IMR-90 (cell line): ENCODE data around the gene PHF14. TPM values are rescaled to one million over a fixed set of nuclear protein-coding genes. Genes with fewer than 3 reads are reported as not detected.

Experiments used
- ATAC-seq: fragments of 200-7000 bp; cut with Tn5 transposase; 2 replicates; pipeline ENCODE4 v1.9.1; 2020; ENCODE audit warnings: low read depth, mild to moderate bottlenecking, moderate library complexity
- BruUV-seq: library from RNA; stranded (reverse); fragments of 400-500 nt; replicated peaks from 2 replicates; lab custom pipeline; 2021; lab: Mats Ljungman, UMichigan
- CTCF ChIA-PET: fragments of 300-600 bp; formaldehyde crosslinking; extraction: SDS; loops from one replicate; lab custom pipeline; 2021; ENCODE audit warnings: antibody characterized with exemption; lab: Yijun Ruan, JAX
- POLR2A ChIA-PET: fragments of 300-600 bp; sonication (Branson Sonifier 250); formaldehyde crosslinking; loops from one replicate; lab custom pipeline; 2022; ENCODE audit warnings: antibody characterized with exemption; ENCODE audit not compliant: unreplicated experiment; lab: Charles Lee
- DNase-seq: peaks from one replicate; pipeline ENCODE4 v3.0.0; 2013
- H2AFZ ChIP-seq: replicated peaks from 2 replicates; pipeline ENCODE3; 2013; ENCODE audit warnings: low read length, mild to moderate bottlenecking; ENCODE audit not compliant: poor library complexity
- H2AK5ac ChIP-seq: 2 replicates; pipeline ENCODE4 v1.6.1; 2013; ENCODE audit warnings: low read depth, low read length, inconsistent platforms
- H2AK9ac ChIP-seq: replicated peaks from 2 replicates; pipeline ENCODE3; 2013; ENCODE audit warnings: mild to moderate bottlenecking, low read depth, low read length, moderate library complexity; ENCODE audit not compliant: poor library complexity
- H2BK120ac ChIP-seq: 2 replicates; pipeline ENCODE4 v1.6.1; 2013; ENCODE audit warnings: low read depth, low read length, inconsistent platforms
- H2BK15ac ChIP-seq: 3 replicates; pipeline ENCODE4 v1.6.1; 2013; ENCODE audit warnings: low read depth, low read length, inconsistent platforms
- H2BK20ac ChIP-seq: 2 replicates; pipeline ENCODE4 v1.6.1; 2013; ENCODE audit warnings: low read depth, mild to moderate bottlenecking, inconsistent platforms, low read length, moderate library complexity
- H2BK5ac ChIP-seq: 2 replicates; pipeline ENCODE4 v1.6.1; 2013; ENCODE audit warnings: mild to moderate bottlenecking, low read depth, low read length, inconsistent platforms; ENCODE audit not compliant: poor library complexity, severe bottlenecking
- H3K14ac ChIP-seq: replicated peaks from 2 replicates; pipeline ENCODE4 v1.6.1; 2013; ENCODE audit warnings: low read depth, low read length, inconsistent platforms
- H3K18ac ChIP-seq: 2 replicates; pipeline ENCODE4 v1.6.1; 2013; ENCODE audit warnings: low read depth, low read length, control low read depth
- H3K23ac ChIP-seq: 2 replicates; pipeline ENCODE4 v1.6.1; 2013; ENCODE audit warnings: low read depth, low read length, inconsistent platforms
- H3K27ac ChIP-seq: 2 replicates; pipeline ENCODE4 v1.5.1; 2013; ENCODE audit warnings: mild to moderate bottlenecking, control low read depth, low read length; ENCODE audit not compliant: insufficient read depth
- H3K27me3 ChIP-seq: 2 replicates; pipeline ENCODE4 v1.6.1; 2013; ENCODE audit warnings: low read length; ENCODE audit not compliant: control insufficient read depth, insufficient read depth
- H3K36me3 ChIP-seq: 2 replicates; pipeline ENCODE4 v1.6.1; 2013; ENCODE audit warnings: low read length, mixed read lengths; ENCODE audit not compliant: control insufficient read depth, insufficient read depth
- H3K4ac ChIP-seq: 2 replicates; pipeline ENCODE4 v1.6.1; 2013; ENCODE audit warnings: low read depth, low read length, inconsistent platforms
- H3K4me1 ChIP-seq: 2 replicates; pipeline ENCODE4 v1.6.1; 2013; ENCODE audit warnings: low read length, mixed read lengths; ENCODE audit not compliant: control insufficient read depth, insufficient read depth
- H3K4me2 ChIP-seq: 2 replicates; pipeline ENCODE4 v1.6.1; 2013; ENCODE audit warnings: low read depth, mild to moderate bottlenecking, control low read depth, low read length, moderate library complexity
- H3K4me3 ChIP-seq: 2 replicates; pipeline ENCODE4 v1.5.1; 2013; ENCODE audit warnings: low read depth, mild to moderate bottlenecking, control low read depth, low read length, moderate library complexity; ENCODE audit not compliant: insufficient read depth
- H3K56ac ChIP-seq: 2 replicates; pipeline ENCODE4 v1.6.1; 2013; ENCODE audit warnings: low read length, inconsistent platforms; ENCODE audit not compliant: insufficient read depth; ENCODE audit errors: extremely low read depth
- H3K79me1 ChIP-seq, 2 experiments: 2 replicates each; pipeline ENCODE4 v1.6.1; 2013; ENCODE audit warnings: low read length in 2 of 2, inconsistent platforms in 1 of 2, low read depth in 1 of 2
- H3K9ac ChIP-seq: 2 replicates; pipeline ENCODE4 v1.6.1; 2013; ENCODE audit warnings: low read depth, low read length, control low read depth
- H3K9me1 ChIP-seq: 2 replicates; pipeline ENCODE4 v1.6.1; 2013; ENCODE audit warnings: low read length, inconsistent platforms; ENCODE audit not compliant: insufficient read depth
- H3K9me3 ChIP-seq: 2 replicates; pipeline ENCODE4 v1.6.1; 2013; ENCODE audit warnings: low read length; ENCODE audit not compliant: control insufficient read depth, insufficient read depth
- H4K20me1 ChIP-seq: 2 replicates; pipeline ENCODE4 v1.6.1; 2013; ENCODE audit warnings: low read length, inconsistent platforms; ENCODE audit not compliant: insufficient read depth
- H4K5ac ChIP-seq: 2 replicates; pipeline ENCODE4 v1.6.1; 2013; ENCODE audit warnings: mild to moderate bottlenecking, low read depth, low read length, control low read depth
- H4K8ac ChIP-seq, 2 experiments: 2 replicates each; pipeline ENCODE4 v1.6.1; 2013; ENCODE audit warnings: low read depth in 2 of 2, low read length in 2 of 2, control low read depth in 1 of 2, inconsistent platforms in 1 of 2
- H4K91ac ChIP-seq: 2 replicates; pipeline ENCODE4 v1.6.1; 2013; ENCODE audit warnings: low read depth, low read length, inconsistent platforms; ENCODE audit not compliant: insufficient read depth
- BHLHE40 ChIP-seq: fragments of 150-350 bp; IDR thresholded peaks from 2 replicates; pipeline ENCODE4 v1.6.1; 2016; ENCODE audit warnings: mild to moderate bottlenecking, low read depth, low read length
- CEBPB ChIP-seq: IDR thresholded peaks from 2 replicates; pipeline ENCODE4 v1.6.1; 2012; ENCODE audit warnings: low read depth, low read length, improper control_type of control experiment
- CHD1 ChIP-seq: IDR thresholded peaks from 2 replicates; pipeline ENCODE4 v1.6.1; 2012; ENCODE audit warnings: low read depth, low read length, improper control_type of control experiment
- CTCF ChIP-seq: conservative IDR thresholded peaks from 2 replicates; pipeline ENCODE4 v1.5.1; 2012; ENCODE audit warnings: mild to moderate bottlenecking, low read depth, low read length, improper control_type of control experiment
- MXI1 ChIP-seq: IDR thresholded peaks from 2 replicates; pipeline ENCODE4 v1.6.1; 2012; ENCODE audit warnings: low read depth, mild to moderate bottlenecking, low read length, moderate library complexity, borderline replicate concordance
- RCOR1 ChIP-seq: IDR thresholded peaks from 2 replicates; pipeline ENCODE4 v1.6.1; 2012; ENCODE audit warnings: mild to moderate bottlenecking, low read length, improper control_type of control experiment; ENCODE audit not compliant: insufficient replicate concordance
- RFX5 ChIP-seq: IDR thresholded peaks from 2 replicates; pipeline ENCODE4 v1.8.0; 2012; ENCODE audit warnings: low read depth, mild to moderate bottlenecking, low read length, moderate library complexity
- SMC3 ChIP-seq: fragments of 150-350 bp; IDR thresholded peaks from 2 replicates; pipeline ENCODE4 v1.6.1; 2016; ENCODE audit warnings: low read depth, mild to moderate bottlenecking, antibody characterized with exemption, low read length, moderate library complexity
- WGBS, 2 experiments: methylation state at CpG; one replicate each; pipeline versions ENCODE4 v1.1.5 to v1.1.7; 2013; ENCODE audit warnings: missing lambda C conversion rate in 2 of 2; ENCODE audit not compliant: insufficient read length in 1 of 2; ENCODE audit errors: extremely low coverage in 2 of 2; 5-methylcytosine and 5-hydroxymethylcytosine counted together
- dilution Hi-C: fragments of 300-500 bp; cut with HindIII; formaldehyde crosslinking; loops from one replicate; pipeline ENCODE4 v1.14.3; 2018; ENCODE audit warnings: low sequenced_read_pairs; ENCODE audit not compliant: unreplicated experiment
- in situ Hi-C: fragments of 300-500 bp; cut with MboI; formaldehyde crosslinking; loops from 3 replicates; pipeline ENCODE4 v1.14.3; 2019; ENCODE audit warnings: low sequenced_read_pairs, inconsistent platforms, mixed read lengths
- intact Hi-C: fragments of 100-400 bp; cut with micrococcal nuclease; formaldehyde crosslinking; loops from 2 replicates; pipeline ENCODE4 v1.10.0; 2022
- polyA plus RNA-seq, 3 experiments: library from polyadenylated mRNA; depleted of rRNA; stranded (reverse); fragments of >200 nt; gene quantifications; 2 replicates each; pipeline ENCODE4 v1.2.3, GENCODE V29; 2012; ENCODE audit warnings: low replicate concordance in 1 of 3
- total RNA-seq: library from RNA; depleted of rRNA; stranded (reverse); fragments of >200 nt; gene quantifications from 2 replicates; pipeline ENCODE4 v1.2.3, GENCODE V29; 2012
- TF ChIP-seq, protein P1 (sequence below): fragments of 150-350 bp; IDR thresholded peaks from 2 replicates; pipeline ENCODE4 v1.6.1; 2017; ENCODE audit warnings: mild to moderate bottlenecking, antibody characterized with exemption, low read length, low read depth
- TF ChIP-seq, protein P2 (sequence below): fragments of 150-350 bp; IDR thresholded peaks from 2 replicates; pipeline ENCODE4 v1.6.1; 2016; ENCODE audit warnings: low read depth, mild to moderate bottlenecking, low read length, moderate library complexity, borderline replicate concordance

Gene PHF14
- total and polyA plus RNA-seq, 2 of the 4 experiments (the other 2 are of a cell fraction): 8.7 to 17.2 TPM

DNA sequence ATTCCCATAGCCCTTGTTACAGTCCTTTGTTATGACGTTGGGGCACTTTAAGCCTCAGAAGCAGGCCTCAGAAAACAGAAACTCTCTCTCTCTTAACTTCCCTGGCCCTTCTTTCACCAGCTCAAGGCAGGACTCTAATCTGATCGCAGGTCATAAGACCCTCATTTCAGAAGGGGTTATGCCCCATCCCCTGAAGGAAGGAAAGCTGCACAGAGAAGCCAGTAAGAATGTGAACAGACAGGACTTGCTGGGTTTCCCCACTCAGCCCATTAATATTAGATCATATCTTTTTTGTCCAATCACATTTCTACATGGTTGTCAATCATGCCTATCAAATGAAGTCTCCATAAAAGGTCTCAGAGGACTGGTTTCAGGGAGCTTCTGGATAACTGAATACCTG, 49.3 kb upstream of the PHF14 start:
- no peaks in the 10 kb centered on the region for H3K9me3 ChIP-seq
- H3K27me3 ChIP-seq: no peaks in the 10 kb centered on the region
- H4K5ac ChIP-seq: no peak overlapping the region
- H3K4me1 ChIP-seq: no peaks in the 10 kb centered on the region
- H4K91ac ChIP-seq: no peak overlapping the region
- H3K18ac ChIP-seq: no peak overlapping the region
- H3K79me1 ChIP-seq: no peaks in the 10 kb centered on the region
- no peak overlapping the region for H3K27ac ChIP-seq
- no peak overlapping the region for H2BK120ac ChIP-seq
- no peak overlapping the region for H3K14ac ChIP-seq
- no peak overlapping the region for H2AFZ ChIP-seq
- DNase-seq (no peak), ATAC-seq (no peak)
- H3K4ac ChIP-seq: no peak overlapping the region
- intact Hi-C loops: no loop called here
- H3K36me3 ChIP-seq: no peaks in the 10 kb centered on the region
- H2BK20ac ChIP-seq: no peak overlapping the region
- no peak overlapping the region for H3K4me3 ChIP-seq
- no peak overlapping the region for H2BK15ac ChIP-seq
- no peak overlapping the region for H3K56ac ChIP-seq
- ChIA-PET CTCF (no interaction called here), POLR2A (no interaction called here)
- H3K23ac ChIP-seq: no peak overlapping the region
- no peaks in the 10 kb centered on the region for H4K20me1 ChIP-seq
- no CpG with 5 or more reads among the region's 2 CpGs for WGBS, 2 experiments
- H2AK5ac ChIP-seq: no peak overlapping the region
- H4K8ac ChIP-seq: no peak overlapping the region
- in situ Hi-C loops: no loop called here
- H3K4me2 ChIP-seq: no peak overlapping the region
- TF ChIP-seq RCOR1 (no peak), CHD1 (no peak), CTCF (no peak), MXI1 (no peak), BHLHE40 (no peak), SMC3 (no peak), RFX5 (no peak), CEBPB (no peak)
- TF ChIP-seq, protein P1, sequence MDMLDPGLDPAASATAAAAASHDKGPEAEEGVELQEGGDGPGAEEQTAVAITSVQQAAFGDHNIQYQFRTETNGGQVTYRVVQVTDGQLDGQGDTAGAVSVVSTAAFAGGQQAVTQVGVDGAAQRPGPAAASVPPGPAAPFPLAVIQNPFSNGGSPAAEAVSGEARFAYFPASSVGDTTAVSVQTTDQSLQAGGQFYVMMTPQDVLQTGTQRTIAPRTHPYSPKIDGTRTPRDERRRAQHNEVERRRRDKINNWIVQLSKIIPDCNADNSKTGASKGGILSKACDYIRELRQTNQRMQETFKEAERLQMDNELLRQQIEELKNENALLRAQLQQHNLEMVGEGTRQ: no peak
- TF ChIP-seq, protein P2, sequence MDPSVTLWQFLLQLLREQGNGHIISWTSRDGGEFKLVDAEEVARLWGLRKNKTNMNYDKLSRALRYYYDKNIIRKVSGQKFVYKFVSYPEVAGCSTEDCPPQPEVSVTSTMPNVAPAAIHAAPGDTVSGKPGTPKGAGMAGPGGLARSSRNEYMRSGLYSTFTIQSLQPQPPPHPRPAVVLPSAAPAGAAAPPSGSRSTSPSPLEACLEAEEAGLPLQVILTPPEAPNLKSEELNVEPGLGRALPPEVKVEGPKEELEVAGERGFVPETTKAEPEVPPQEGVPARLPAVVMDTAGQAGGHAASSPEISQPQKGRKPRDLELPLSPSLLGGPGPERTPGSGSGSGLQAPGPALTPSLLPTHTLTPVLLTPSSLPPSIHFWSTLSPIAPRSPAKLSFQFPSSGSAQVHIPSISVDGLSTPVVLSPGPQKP: no peak
- H2BK5ac ChIP-seq: no peak overlapping the region
- BruUV-seq: no TSS peak
- dilution Hi-C loops: no loop called here
- H3K9ac ChIP-seq: no peak overlapping the region
- H3K9me1 ChIP-seq: no peaks in the 10 kb centered on the region
- no peak overlapping the region for H2AK9ac ChIP-seq
